Colon (tissue), 2 donors: Measurements from ENCODE around the gene NTRK1.
"Not testable (repeated sequence)": the region's sequence is repeated elsewhere in the genome, so short reads cannot be mapped to it uniquely, and the experiment has no call there.

ENCODE experiments used
- FAIRE-seq: peaks from 2 replicates; lab custom pipeline; 2012; peaks lifted over from hg19 to GRCh38; lab: Jason Lieb, UNC
- donor health status: control.
- donor health status: control.

The NTRK1 gene

DNA sequence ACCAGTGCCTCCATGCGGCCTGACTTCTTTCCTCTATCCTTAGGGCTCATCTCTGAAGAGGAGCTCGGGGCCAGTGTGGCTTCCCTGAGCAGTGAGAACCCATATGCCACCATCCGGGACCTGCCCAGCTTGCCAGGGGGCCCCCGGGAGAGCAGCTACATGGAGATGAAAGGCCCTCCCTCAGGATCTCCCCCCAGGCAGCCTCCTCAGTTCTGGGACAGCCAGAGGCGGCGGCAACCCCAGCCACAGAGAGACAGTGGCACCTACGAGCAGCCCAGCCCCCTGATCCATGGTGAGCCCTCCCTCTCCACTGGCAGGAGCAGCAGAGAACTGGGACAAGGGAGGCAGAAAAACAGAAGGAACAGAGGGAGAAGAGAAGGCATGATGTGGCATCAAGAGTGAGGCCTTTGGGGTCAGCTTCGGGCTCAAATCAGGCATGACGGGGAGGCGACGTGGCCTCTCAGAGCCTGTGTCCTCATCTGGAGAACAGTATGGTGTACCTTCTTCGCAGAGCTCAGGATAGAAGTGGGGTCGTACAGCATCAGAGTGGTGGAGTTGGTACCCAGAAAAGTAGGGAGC is 53.2 kb downstream of the NTRK1 start:
- FAIRE-seq: no peak

DNA sequence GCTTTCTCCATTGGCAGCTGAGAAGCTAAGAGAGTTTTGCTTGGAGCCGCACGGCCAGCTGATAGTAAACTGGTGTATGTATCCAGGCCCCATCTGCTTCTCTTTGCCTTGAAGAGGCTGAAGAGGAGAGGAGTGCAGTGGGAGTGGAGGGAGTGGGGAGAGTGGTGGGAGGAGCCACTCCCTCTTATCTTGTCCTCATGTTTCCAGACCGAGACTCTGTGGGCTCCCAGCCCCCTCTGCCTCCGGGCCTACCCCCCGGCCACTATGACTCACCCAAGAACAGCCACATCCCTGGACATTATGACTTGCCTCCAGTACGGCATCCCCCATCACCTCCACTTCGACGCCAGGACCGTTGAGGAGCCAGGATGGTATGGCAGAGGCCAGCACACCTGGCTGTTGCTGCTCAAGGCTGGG is 53.8 kb downstream of the NTRK1 start:
- FAIRE-seq: no peak

GRCh38 chr1:156920233-156921052 is 59.8 kb downstream of the NTRK1 start, which contains the start of gene LRRC71:
LRRC71 (plus strand) TSS chr1:156920632; CDS start chr1:156920804, 172 bp downstream.
- no peak for FAIRE-seq

- no peak for FAIRE-seq
These were observed 60.4 kb downstream of the NTRK1 start for GRCh38 chr1:156921053-156921529.

- no peak for FAIRE-seq
These were observed 62.5 kb downstream of the NTRK1 start for GRCh38 chr1:156922986-156923669.

GRCh38 chr1:156923670-156924477 is 63.2 kb downstream of the NTRK1 start:
- FAIRE-seq: no peak

DNA sequence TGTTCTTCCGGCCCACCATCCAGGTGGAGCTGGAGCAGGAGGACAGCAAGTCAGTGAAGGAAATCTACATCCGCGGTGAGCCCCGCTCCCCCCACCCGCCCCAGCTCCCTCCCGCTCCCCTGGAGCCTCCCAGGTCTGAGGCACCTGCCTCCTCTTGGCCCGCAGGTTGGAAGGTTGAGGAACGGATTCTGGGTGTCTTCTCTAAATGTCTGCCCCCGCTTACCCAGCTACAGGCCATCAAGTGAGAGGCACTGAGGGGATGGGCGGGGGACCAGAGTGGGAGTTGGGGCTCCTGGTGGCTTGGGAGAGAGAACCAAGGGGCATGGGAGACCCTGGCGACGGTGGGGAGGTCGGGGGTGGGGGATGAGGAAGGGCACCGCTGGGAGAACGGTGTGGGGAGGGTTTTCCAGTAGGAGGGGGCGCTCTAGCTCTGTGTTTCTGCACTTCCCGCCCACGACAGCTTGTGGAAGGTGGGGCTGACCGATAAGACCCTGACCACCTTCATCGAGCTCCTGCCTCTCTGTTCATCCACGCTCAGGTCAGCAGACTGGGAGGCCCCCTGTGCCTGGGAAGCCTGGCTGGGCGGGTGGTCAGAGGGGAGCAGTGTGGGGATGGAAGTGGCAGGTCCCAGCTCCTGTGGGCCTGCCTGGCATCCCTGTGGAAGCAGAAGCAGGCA is 64.0 kb downstream of the NTRK1 start:
- no peak for FAIRE-seq

GRCh38 chr1:156925154-156926010 is 64.7 kb downstream of the NTRK1 start:
- no peak for FAIRE-seq

DNA sequence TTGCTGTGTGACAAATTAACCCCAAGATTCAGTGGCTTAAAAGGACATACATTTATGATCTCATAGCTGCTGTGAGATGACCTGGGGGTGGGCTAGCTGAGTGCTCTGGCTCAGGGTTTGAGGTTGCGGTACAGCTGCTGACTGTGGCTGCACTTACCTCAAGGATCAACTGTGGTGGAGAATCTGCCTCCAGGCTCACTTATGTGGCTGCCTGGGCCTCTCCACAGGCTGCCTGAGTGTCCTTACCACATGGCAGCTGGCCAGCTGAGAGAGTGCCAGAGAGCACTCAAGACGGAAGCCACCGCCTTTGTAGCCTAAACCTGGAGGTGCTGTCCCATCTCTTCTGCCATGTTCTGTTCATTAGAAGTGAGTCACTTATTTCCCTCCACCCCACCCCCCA is 65.5 kb downstream of the NTRK1 start:
- no peak for FAIRE-seq

- not testable (repeated sequence) for FAIRE-seq
These were observed 66.0 kb downstream of the NTRK1 start for GRCh38 chr1:156926695-156927094.

GRCh38 chr1:156927215-156928042 is 66.8 kb downstream of the NTRK1 start:
- FAIRE-seq: no peak

GRCh38 chr1:156928043-156928602 is 67.5 kb downstream of the NTRK1 start:
- FAIRE-seq: no peak

DNA sequence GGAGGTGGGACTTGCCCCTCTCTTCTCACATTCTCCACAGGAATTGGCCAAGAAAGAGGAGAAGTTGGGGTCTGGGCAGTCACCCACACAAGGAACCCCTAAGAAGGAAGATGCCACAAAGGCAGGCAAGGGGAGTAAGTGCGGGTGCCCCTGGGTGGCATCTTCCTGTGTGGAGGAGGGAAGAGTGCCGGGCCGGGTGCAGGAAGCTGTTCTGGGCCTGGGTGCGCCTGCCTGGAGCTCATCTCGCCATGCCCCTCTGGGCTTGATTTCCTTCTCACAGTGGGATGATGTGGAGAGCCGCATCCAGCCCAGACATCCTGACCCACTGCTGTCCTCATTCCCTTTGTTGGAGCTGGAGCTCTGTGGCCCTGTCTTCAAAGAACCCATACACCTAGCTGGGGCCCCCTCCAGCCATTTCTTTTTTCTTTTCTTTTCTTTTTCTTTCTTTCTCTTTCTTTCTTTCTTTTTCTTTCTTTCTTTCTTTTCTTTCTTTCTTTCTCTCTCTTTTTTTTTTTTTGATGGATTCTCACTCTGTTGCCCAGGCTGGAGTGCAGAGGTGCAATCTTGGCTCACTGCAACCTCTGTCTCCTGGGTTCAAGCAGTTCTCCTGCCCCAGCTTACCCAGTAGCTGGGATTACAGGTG is 69.1 kb downstream of the NTRK1 start:
- no peak for FAIRE-seq

GRCh38 chr1:156930483-156930882 is 69.8 kb downstream of the NTRK1 start:
- no peak for FAIRE-seq
